HG02840 (cell line): ENCODE results near the gene EMX2.

Experiments
- ATAC-seq: cut with Tn5 transposase; IDR thresholded peaks from one replicate; pipeline ENCODE4 v1.9.1; 2021; ENCODE audit warnings: mild to moderate bottlenecking, moderate library complexity, moderate number of reproducible peaks; ENCODE audit not compliant: unreplicated experiment, low FRiP score

The EMX2 gene

DNA sequence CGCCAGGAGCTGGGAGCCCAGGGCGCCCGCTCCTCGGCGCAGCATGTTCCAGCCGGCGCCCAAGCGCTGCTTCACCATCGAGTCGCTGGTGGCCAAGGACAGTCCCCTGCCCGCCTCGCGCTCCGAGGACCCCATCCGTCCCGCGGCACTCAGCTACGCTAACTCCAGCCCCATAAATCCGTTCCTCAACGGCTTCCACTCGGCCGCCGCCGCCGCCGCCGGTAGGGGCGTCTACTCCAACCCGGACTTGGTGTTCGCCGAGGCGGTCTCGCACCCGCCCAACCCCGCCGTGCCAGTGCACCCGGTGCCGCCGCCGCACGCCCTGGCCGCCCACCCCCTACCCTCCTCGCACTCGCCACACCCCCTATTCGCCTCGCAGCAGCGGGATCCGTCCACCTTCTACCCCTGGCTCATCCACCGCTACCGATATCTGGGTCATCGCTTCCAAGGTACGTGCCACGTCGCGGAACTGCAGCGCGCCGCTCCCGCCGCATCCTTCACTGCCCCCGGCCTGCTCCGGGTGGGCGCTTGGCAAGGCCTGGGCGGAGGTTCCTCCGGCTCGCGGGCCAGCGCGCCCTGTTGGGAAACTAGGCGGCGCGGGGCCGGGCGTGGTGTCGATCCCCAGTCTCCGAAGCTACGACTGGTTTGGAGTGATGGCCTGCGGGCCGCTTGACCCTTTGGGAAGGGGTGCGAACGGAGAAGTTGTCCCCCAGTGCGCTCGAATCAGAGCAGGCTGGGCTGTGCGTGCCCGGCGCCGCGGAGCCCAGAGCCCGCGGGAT lies 868 bp downstream of the EMX2 start:
- ATAC-seq, result no peak

DNA sequence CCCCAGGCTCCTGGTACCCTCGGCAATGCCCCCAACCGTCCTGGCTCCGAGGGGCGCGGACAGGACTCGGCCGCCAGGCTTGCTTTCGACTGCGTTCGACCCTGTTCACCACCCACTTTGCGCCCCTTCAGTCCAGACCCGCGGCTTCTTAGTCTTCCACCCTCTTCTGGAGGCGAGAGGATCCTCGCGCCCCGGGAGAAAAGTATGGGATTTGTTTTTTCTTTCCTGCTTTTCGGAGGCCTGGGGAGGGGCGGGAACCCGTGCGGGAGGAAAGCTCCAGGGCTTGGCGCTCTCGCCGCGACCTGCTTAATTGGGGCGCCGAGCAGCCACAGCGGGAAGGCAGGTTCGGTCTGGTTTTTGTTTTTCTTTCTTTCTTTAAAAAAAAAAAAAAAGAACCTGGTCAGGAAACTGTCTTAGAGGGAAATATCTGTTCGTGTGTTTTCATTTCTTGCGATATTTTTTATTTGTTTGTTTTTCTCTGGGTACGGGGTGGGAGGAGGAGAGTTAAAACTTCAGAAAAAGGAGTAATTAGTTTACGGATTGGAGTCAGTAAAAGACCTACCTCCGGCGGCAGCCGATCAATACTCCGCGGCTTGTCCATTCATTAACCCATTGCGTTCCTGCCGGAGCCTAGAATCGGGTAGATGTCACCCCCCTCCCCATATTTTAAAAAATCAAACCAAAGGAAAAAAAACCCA lies 1.6 kb downstream of the EMX2 start:
- no peak for ATAC-seq

DNA sequence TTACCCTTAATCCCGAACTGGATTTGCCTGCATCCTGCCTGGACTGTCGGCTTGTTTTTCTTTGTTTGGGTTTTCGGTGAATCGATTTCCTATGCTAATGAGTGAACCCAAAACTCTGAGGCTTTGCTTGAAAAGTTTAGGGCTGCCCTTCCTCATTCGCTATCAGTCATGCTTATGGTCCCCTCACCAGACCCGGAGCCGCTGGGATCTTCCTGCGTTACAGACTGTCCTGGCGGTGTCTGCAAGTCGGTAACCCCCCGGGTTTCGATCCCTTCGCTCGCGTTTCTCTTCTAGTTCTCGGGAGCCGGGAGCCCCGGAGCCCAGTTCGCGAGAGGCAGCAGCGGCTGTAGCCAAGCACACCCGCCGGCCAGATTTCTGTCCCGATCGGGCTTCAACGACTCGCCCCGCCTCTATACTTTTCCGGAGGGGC lies 2.2 kb downstream of the EMX2 start:
- no peak for ATAC-seq

DNA sequence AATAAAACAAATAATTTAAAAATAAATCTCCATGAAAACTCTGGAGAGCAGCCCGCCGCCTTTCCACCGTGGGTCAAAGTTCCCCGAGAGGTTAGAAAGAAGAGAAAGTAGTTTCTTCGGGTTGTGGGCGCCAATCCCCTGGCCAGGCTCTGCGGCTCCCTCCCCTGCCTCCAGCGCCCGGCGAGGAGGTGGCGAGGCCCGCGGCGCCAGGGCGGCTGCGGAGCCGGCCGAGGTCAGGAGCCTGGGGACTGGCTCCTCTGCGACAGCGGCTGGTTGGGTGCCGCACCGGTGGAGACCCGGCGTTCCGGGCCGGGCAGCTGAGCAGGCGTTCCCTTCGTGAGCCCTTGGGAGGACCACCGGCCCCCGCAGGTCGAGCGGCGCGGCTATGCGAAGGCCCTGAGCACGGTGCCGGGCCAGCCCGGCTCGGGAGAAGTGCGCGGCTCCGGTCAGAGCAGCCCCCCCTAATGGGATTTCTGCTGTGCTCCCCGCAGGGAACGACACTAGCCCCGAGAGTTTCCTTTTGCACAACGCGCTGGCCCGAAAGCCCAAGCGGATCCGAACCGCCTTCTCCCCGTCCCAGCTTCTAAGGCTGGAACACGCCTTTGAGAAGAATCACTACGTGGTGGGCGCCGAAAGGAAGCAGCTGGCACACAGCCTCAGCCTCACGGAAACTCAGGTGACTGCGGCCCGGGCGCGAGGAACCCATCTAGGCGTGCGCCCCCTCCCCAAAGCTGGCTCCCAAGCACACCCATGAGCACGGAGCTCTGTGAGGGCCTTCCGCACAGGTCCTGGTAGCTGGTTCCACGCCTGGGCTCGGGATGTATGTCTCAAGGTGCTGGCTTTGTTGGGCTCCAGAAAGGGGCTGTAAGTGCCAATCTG lies 2.8 kb downstream of the EMX2 start:
- ATAC-seq, result no peak

DNA sequence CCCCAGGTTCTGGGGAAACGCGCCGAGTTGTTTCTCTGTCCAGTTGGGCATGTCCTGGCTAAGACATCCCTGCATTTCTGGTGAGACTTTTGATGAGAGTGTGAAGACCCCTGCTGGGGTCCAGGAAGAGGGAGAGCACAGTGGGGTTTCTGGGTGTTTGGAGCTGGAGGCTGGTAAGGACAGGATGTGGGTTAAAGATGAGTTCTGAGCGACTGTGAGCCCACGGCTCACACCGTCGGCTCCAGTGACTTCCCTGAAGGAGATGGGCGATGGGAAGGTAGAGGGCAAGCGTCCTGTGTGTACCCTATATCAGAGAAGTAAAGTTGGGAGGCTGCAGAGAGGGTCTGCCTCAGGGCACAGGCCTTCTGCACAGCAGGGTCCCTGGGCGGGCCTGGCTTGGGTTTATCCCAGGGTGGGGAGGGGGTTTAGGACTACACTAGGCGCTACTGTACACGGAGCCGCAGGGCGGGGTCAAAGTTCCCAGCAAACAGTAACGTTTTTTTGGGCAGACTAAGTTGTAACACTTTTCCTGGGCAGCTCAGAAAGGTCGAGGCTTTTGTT lies 3.6 kb downstream of the EMX2 start:
- ATAC-seq, result no peak

DNA sequence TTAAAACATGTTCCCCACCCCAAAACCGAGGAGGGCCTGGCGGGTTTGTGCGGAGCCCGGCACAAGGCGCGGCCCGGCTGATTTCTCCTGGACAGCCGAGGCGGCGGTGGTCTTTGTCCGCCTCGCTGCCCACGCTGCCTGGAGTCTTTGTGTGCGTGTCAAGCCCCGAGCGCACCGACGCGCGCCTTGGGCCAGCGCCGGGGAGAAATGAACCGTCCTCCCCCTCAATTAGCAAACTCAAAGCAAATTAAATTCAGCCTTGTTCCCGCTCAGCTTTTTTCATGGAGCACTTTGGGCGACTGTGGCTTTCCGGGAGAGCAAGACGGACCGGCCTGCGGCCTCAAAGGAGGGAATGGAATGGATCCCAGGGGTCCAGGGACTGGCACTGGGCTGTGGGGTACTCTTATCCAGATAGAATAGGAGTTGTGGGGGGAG lies 4.1 kb downstream of the EMX2 start:
- no peak for ATAC-seq

DNA sequence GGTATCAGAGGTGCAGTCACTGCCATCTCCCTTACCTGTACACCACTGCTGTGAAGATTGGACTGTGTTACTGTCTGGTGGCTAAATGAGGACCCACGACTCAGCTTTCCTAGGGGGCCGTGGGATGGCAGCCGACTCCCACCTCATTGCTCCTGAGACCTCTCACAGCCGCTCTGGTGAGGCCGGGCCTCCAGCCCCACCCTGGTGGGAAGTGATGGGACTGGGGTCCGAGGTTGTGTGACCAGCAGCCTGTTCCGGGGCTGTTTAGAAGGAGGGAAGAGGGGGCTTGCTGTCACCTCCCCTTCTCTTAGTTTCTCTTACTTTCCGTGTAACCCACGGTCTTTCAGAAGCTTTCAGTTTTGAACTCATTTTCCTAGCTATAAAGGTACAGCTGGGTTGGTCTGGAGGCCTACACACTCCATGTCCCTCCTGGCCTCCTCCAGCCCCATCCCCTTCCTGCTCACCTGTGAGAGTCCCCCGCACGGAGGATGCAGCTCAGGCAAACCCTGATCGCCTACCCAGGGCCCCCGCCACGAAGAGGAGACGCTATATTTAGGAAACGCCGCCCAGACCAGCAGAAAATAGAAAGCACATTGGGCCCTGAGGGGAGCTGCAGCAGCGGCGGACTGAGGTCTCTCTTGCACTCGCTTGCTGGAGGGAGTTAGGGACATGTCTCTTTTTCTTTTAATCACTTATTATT lies 4.6 kb downstream of the EMX2 start:
- ATAC-seq, result no peak

DNA sequence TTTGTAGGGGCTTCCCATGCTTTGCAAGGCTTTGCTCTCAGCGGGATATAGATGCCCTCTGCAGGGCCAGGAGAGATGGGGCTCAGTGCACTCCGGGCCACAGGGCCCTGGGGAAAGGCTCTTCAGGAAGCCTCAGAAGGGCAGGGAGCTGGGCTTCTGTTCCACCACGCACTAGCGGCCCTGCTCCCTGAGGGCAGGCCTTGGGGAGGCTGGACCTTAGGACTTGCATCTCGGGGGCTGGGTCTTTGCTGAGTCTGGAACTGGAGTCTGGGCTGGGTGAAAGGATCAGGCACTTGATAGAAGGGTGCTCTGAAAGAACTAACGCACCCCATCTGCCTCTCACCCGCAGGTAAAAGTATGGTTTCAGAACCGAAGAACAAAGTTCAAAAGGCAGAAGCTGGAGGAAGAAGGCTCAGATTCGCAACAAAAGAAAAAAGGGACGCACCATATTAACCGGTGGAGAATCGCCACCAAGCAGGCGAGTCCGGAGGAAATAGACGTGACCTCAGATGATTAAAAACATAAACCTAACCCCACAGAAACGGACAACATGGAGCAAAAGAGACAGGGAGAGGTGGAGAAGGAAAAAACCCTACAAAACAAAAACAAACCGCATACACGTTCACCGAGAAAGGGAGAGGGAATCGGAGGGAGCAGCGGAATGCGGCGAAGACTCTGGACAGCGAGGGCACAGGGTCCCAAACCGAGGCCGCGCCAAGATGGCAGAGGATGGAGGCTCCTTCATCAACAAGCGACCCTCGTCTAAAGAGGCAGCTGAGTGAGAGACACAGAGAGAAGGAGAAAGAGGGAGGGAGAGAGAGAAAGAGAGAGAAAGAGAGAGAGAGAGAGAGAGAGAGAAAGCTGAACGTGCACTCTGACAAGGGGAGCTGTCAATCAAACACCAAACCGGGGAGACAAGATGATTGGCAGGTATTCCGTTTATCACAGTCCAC lies 5.4 kb downstream of the EMX2 start:
- ATAC-seq, result no peak

DNA sequence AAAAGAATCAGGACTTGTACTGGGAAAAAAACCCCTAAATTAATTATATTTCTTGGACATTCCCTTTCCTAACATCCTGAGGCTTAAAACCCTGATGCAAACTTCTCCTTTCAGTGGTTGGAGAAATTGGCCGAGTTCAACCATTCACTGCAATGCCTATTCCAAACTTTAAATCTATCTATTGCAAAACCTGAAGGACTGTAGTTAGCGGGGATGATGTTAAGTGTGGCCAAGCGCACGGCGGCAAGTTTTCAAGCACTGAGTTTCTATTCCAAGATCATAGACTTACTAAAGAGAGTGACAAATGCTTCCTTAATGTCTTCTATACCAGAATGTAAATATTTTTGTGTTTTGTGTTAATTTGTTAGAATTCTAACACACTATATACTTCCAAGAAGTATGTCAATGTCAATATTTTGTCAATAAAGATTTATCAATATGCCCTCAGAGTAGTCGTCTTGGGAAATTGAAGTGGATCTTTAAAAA lies 6.6 kb downstream of the EMX2 start:
- no peak for ATAC-seq

DNA sequence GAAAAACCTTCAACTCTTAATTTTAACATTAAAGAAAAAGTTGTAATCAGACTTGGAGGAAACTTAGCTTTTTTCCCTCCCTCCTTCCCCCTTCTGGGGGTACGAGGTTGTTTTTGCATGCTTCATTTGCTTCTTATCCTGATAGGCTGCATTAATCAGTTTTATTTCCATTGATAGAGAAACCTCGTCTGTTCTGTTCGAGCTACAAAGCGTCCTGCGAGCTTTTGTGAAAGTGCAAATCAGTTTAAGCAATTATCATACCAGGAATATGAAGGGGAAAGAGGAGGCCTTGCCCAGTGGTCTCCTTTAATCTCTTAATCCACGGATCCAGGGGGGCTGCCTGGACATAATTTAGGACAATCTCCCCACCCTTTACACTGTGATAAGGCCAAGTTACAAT lies 7.5 kb downstream of the EMX2 start:
- ATAC-seq, result no peak

DNA sequence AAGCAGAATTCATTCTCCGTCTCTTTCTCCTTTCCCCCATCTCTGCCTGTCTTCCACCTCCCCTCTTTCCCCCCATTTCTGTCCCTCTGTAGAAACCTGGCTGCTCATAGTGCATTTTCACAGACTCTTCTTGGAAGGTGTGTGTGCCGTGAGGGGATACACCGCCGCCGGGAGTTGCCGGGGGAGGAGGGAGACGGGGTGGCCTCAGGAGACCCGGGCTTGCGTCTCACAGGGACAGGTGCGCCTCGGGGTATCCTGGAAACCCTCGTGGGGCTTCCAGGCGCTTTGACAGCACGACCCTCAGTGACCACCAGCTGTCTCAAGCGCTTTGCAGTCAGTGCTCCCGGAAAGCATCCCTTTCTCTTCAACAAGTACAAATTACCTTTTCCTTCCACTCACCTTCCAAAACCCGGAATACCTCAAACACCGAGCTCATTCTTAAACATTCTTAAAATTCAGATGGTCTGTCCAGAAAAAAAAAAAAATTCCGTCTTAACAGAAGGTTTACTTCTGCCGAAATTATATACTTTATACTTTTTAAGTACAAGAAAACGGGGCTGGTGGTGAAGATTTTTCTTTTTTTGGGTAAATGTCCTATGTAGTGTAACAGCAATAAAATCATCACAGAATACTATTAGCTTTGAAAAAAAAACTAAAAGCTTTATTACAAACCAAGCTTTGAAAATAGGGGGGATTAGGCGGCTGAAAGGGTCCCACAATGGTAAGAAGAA lies 8.2 kb downstream of the EMX2 start:
- ATAC-seq, result no peak

DNA sequence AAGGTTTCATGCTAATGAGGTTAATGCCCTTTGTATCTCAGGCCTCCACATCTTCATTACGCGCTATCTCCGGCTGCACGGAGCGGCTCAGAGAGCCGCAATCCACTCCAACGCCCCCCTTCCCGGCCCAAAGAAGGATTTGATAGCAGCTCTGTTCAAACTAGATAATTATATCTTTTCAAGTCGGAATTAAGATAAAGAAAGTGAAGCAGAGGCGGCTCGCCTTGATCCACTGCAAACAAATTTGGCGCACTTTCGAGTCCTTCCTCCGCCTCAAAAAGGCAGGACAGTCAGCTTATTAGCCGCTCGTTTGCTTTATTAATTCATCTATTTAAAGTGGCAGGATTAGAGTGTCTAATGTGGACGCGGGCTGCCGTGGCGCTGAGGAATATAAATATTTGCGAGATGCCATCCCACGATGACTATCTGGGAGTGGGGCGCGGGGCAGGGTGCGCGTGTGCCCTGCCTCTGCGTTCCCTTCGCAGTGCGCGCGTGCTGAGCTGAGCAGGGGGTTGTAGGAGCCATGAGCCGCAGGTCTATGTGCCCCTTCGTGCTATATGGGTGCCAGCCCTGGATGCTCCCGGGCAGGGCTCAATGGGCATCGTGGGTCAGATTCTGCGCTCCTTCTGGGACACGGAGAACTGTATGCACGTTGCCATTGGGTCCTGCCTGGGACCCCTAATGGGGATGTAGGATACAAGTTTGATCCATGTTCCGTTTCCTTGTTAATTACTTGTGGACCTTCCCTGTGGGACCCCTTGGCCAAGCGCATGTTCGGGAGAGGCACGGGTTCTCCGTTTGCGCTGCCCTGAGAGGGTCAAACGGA lies 9.0 kb downstream of the EMX2 start:
- ATAC-seq, result no peak

DNA sequence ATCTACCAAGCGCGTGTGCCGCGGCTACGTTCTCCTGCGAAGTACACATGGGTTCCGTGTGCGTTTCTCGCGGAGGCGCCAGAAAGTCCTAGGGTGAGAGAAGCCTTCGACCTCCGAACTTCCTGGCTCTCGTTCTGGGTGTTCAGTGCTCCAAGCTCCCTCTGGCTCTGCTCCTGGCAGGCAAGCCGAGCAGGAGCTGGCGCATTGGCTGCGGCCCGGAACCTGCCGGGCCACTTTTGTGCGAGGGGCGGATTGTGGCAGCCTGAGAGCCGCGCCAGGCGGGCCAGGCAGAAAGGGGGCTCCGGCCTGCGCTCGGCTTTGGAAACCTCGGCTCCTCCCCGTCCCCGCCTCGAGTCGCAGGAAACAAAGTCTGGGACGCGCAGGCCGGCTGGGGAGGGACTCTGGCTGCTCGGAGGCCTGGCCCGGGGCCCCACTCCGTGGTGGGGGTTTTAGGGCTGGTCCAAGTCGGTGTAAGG lies 9.6 kb downstream of the EMX2 start:
- ATAC-seq, result no peak

DNA sequence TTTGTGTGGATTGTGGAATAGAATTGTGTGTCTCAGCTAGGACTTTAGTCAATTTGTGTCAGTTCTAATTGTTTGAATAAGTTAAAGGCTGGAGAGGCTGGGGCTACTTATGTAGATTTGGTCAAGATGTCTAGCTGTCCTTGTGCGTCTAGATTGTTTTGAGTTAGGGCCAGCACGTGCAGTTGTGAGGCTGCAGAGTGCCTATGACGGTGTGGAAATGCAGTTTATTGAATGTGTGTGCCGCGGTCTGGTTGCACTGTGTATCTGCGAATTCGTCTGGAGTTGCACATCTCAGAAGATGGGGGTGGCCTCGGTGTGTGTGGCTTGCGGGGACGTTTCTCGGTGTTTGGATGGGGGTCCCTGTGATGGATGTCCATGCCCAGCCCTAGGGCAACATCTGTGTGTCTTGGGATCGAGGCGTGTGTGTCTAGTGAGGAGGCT lies 10.2 kb downstream of the EMX2 start:
- ATAC-seq, result no peak

DNA sequence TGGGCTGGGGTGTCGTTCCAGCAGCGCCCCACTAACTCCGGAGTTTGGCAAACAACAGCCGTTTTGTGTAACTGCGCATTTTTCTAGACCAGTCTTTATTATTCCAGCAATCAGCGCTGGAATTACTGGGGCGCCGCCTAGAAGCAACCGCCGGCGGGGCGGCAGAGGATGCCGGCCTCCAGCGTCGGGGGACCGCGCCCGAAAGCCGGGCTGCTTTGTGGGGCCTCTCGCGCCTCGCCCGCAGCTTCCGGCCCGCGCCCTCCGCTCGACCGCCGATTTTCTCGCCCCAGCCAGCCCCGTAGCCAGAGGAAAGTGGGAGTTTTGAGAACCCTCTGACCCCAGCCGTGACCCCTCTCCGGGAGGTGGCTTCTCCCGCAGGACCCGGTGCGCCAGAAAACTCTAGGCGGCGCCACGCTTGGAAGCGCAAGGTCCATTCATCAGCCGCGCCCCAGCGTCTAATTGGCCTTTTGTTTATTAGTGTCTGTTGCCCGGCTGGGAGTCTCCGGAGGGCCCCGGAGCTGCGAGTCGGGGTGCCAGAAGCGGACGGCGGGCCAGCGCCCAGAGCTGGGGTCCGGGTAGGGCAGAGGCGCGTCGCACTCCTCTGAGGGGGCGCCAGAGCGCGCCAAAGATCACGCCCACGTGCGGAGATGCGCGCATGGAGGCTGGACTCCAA lies 10.7 kb downstream of the EMX2 start:
- ATAC-seq, result no peak

DNA sequence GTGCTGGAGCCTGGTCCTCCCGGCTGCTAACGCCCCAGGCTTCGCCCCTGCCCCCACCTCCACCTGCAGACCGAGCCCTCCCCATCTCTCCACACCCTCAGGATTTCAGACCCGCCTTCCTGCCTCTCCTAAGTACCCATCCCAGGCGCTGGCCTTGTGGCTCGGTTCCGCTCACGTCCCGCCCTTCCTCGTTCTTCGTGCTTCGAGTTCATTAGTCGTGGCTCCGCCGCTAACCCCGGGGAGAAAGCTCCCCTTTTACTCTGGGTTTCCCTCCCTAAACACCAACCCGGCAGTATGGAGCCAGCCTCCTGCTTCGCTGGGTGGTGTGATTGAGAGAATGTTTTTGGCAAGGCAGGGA lies 11.2 kb downstream of the EMX2 start:
- ATAC-seq, result no peak
